GM18519 (cell line): Measurements from ENCODE around the gene TRPV5.

Experiments used
- ATAC-seq: cut with Tn5 transposase; IDR thresholded peaks from one replicate; pipeline ENCODE4 v1.9.1; 2021; ENCODE audit warnings: mild to moderate bottlenecking, moderate library complexity; ENCODE audit not compliant: unreplicated experiment, low FRiP score

TRPV5 gene

GRCh38 chr7:142913051-142913450, 20.5 kb downstream of the TRPV5 start:
- no peak for ATAC-seq

GRCh38 chr7:142910481-142910880, 23.1 kb downstream of the TRPV5 start:
- no peak for ATAC-seq

GRCh38 chr7:142910031-142910433, 23.5 kb downstream of the TRPV5 start:
- no peak for ATAC-seq

GRCh38 chr7:142908921-142909890, 24.3 kb downstream of the TRPV5 start:
- peak; percentile 51 for ATAC-seq

DNA sequence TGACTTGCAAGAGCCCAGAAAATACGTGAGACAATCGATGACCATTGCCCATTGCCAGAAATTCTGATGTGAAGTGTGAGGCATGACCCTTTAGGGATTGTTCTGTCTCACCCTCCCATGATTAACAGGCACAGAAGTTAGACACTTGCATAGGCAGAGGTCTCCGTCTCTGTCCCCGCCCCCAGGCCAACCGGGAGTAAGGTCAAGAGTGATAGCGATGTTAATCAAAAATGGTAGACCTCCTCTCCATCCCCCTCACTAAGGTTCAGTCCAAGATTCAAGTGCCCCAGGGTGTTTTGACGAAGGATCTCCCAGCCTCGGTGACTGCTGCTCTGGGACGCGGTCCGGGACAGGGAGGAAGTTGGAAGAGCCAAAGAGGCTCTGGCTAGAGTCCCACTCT, 25.3 kb downstream of the TRPV5 start:
- ATAC-seq = no peak

DNA sequence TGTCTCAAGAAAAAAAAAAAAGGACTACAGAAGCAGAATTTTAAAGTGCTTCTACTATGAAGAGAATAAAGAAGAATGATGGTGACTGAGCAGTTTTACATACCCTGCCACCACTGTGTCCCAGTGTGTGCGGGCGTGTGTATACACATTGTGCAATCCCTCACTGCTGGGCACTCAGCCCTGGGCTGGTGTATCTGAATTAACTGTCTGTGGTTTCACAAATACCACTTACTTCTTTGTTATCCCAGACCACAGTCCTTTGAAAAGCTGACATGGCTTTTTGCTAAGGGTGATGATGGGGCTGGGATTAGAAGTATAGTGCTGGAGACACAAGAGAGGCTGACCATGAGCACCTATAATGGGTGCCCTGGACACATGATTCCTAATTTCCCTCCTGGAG, 26.9 kb downstream of the TRPV5 start:
- ATAC-seq = no peak

DNA sequence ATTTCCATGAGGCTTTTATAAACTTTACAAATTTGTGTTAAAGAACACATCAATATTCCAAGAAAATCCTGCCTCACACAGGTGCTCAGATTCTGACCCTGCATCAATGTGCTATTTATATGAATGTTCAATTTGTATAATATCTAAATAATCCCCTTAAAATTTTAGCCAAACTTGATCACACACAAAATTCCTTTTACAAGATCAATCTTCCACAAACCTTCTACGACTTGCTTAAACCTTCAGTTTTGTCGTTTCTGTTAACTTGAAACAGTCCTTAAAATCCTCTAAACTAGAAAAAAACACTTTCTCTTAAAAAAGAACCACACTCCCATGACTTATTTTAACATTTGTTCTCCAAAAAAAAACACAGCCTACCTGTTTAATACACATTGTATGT, 27.8 kb downstream of the TRPV5 start:
- ATAC-seq = no peak

GRCh38 chr7:142904128-142904527, 29.4 kb downstream of the TRPV5 start:
- no peak for ATAC-seq

DNA sequence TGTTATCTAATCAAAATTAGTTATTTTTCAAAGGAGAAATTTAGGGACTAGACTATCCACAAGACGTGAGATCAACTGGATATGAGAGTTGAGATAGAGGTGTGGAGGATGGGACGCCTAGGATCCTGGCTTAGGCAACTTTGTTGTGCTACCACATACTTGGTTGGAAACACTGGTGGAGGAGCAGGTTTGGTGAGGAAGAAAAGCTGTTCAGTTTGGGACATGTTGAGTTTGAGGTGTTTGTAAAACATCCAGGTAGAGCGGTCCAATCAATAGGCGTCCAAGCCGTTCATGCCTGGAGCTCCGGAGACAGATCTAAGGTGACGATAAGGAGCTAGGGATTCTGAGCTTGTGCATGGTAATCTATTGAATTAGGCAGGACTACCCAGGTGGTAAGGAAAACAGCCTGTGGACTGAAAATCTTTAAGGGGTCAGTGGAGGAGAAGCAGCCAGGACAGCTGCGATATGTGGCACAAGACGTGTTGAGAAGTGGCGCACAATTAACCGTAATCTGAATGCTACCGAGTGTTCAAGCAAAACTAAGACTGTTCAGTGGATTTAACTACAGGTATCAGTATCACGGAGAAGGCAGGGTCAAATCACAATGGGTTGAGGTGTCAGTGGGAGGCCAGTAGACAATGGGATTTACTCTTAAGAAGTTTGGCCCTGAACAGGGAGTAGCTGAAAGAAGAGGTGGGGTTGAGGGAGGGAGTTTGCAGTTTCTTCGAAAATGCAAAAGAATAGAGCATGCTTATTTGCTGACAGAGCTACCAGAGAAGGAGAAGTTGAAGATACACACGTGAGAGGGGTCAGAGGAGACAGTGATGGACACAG, 31.9 kb downstream of the TRPV5 start:
- no peak for ATAC-seq

DNA sequence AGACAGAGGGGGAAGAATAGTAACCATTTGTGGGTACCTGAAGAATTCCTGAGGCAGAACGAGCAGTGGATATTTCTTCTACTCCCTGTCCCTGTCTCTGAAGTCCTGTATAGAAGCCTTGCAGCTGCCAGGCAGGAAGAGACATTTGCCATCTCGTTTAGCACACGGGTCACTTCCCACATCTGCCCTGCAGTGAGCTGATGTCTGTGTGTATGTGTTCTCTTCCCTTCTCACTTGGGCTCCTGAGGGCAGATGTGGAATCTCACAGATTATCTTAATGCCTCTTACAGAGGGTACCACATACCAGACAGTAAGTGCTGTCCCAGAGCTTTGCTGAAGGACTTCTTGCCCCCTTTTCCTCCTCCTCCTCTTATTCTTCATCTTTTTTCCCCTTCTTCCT, 33.9 kb downstream of the TRPV5 start:
- ATAC-seq = no peak

DNA sequence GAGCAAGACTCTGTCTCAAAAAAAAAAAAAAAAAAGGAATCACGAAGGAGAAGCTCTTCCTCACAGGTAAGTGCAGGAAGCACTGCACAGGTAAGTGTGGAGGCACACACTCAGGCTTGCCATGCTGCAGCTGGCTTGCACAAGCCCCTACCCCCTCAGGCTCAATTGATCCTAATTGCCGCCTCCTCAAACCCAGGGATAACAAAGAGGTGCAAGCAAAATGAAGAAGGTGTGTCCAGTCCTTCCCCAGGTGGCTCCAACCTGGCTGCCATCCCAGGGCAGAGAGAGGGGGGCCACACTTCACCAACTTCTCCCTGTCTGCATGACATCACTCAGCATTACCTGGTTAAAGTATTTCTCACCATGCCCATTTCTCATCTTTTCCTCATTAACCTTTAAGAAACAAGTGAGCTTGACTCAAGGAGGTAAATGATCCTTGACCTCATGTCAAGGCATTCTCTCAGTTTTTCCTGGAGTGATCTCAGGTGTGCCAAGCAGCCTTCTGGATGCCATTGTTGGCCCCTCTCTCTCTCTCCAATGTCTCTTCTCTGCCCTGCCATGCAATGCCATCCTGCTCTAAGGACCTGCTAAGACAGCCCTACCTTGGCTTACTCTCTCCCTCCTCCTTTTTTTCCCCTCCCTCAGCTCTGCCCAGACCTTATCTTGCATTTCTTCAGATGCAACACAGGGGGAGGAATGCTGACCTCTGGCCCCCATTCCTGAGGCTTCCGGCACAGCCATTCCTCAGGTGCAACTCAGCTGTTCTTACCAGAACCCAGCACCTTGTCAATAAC, 35.0 kb downstream of the TRPV5 start:
- ATAC-seq = no peak

DNA sequence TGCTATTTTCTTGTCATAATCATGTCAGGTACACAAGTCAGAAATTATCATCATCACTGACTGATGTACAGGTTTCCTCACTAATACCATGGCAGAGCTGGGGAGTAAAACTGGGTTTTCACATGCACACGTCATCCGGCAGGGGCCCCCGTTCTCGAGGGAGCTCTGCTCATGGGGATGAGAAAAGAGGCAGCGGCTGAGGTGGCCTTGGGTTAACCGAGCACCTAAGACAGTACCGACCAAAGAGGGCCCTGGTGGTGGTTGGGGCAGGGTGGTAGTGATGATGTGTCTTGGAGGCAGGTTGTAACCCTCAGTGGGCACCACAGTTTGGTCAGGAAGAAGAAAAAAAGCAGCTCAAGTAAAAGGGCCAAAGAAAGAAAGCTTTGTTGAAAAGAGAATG, 35.9 kb downstream of the TRPV5 start:
- no peak for ATAC-seq

GRCh38 chr7:142896741-142897379, 36.7 kb downstream of the TRPV5 start:
- no peak for ATAC-seq

DNA sequence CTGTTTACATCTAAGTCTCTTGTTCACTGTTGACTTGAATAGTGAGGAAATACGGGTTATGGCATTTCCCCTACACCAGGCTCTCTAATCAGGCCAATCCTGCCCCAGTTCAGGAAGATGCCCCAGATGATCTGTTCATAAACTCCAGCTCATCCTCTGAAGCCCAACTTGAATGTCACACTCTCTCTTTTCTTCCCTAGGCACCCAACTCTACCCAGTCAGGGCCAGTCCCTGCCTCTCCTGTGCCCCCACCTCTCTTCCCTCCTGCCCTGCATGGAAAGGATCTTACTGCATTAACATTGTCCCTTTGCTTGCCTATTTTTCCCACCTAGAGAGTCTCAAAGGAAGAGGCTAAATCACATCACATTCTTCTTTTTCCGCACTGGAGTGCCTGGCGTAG, 37.4 kb downstream of the TRPV5 start:
- ATAC-seq = no peak

GRCh38 chr7:142894985-142895593, 38.5 kb downstream of the TRPV5 start:
- no peak for ATAC-seq

- ATAC-seq = no peak
Observed at GRCh38 chr7:142894112-142894984, 39.2 kb downstream of the TRPV5 start.

DNA sequence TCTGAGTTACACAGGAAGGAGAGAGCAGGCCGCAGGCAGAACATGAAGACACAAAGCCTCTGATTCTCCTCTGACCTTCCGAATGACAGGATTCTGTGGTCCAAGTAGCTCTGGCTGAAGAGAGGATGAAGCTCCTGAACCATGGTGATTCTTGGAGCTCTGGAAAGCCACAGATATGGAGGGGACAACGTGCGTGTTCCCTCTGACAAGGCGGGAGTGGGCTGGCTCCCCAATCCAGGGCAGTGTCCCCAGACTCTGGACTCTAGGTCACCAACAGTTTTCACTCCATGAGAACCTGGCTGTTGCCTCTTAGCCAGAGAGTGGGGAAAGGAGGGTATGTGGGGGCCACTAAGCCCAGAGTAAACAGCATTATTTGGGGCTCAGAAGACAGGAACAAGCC, 40.6 kb downstream of the TRPV5 start:
- ATAC-seq = no peak

DNA sequence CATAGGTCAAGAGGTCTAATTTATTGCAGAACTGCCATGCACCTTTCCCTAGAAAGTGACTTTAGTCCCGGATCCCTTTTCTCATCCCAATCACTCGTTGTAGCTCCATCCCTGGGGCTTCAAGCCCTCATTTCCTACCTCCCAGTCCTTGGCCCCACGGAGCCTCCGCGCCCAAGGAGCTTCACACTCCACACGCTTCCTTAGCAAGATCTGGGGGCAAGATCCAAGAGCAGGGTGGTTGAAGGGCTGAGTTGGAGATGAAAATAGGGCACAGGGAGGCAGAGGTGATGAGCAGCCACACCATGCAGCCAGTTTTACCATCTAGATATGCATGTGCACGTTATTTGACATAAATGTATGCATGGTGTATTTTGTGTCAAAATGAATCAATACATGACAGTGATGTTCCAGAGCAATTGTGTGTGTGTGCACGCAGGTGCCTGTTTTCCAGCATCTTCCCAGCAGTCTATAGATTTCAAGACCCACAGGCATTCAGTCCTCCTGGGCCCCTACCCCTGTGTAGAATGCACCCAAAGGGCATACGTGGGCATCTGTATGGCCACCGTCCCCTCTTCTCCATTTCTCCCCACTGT, 42.0 kb downstream of the TRPV5 start:
- ATAC-seq = no peak
